ENCODE results near the gene C10orf71.

The C10orf71 gene

DNA sequence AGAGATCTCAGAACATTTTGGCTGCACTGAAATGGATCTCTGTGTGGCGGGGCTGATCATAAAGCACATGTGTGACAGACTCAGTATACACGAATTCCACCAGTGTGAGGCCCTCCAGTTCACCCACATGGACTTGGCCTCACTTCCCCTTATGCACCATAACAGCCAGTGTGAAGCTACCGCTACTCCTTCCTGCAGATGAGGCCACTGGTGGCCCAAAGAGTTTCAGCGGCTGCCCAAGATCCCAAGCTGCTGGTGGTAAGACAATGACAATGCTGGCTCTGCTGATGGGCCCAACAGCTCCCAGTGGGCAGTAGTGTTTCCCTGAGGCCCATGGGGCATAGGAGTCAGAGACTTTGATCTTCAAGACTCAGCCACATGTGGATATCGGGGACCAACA is 21.0 kb upstream of the C10orf71 start:
- H3K4me3 ChIP-seq (ENCODE audit: control insufficient read depth, low read depth, low read length): no peak overlapping the region
- no peak for DNase-seq (ENCODE audit: low read depth)

DNA sequence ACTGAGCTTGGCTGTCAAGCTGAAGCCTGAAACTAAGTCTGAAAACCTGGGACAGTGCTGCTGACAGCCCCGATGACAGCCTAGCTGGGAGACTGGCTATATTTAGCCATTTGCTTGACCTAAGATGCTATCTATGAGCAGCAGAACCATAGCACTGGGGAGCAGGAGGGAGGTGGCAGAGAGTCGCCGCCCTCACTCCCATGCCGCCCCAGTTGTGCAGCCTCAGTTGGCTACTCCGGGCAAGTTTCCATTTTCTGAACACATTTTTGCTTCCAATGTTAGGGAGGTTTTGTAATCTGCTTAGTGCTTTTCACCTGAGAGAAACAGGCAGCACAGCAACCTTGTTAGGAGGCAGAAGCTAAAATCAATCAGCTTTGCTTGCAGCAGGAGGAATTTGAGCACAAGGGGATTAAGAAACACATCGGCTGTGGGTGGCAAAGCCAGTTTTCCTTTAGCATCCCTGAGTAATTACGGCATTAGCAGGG is 20.4 kb upstream of the C10orf71 start:
- no peak for DNase-seq (ENCODE audit: low read depth)
- H3K4me3 ChIP-seq (ENCODE audit: control insufficient read depth, low read depth, low read length): no peak overlapping the region
- TF ChIP-seq, protein P1, sequence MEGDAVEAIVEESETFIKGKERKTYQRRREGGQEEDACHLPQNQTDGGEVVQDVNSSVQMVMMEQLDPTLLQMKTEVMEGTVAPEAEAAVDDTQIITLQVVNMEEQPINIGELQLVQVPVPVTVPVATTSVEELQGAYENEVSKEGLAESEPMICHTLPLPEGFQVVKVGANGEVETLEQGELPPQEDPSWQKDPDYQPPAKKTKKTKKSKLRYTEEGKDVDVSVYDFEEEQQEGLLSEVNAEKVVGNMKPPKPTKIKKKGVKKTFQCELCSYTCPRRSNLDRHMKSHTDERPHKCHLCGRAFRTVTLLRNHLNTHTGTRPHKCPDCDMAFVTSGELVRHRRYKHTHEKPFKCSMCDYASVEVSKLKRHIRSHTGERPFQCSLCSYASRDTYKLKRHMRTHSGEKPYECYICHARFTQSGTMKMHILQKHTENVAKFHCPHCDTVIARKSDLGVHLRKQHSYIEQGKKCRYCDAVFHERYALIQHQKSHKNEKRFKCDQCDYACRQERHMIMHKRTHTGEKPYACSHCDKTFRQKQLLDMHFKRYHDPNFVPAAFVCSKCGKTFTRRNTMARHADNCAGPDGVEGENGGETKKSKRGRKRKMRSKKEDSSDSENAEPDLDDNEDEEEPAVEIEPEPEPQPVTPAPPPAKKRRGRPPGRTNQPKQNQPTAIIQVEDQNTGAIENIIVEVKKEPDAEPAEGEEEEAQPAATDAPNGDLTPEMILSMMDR (conservative IDR thresholded peaks at IDR 0.05; ENCODE audit: control insufficient read depth, insufficient read depth, low read depth, low read length): no peak

More for the DNA sequence above, 21.0 kb upstream of the C10orf71 start:
- TF ChIP-seq, protein P1 (conservative IDR thresholded peaks at IDR 0.05; ENCODE audit: control insufficient read depth, insufficient read depth, low read depth, low read length): no peak

DNA sequence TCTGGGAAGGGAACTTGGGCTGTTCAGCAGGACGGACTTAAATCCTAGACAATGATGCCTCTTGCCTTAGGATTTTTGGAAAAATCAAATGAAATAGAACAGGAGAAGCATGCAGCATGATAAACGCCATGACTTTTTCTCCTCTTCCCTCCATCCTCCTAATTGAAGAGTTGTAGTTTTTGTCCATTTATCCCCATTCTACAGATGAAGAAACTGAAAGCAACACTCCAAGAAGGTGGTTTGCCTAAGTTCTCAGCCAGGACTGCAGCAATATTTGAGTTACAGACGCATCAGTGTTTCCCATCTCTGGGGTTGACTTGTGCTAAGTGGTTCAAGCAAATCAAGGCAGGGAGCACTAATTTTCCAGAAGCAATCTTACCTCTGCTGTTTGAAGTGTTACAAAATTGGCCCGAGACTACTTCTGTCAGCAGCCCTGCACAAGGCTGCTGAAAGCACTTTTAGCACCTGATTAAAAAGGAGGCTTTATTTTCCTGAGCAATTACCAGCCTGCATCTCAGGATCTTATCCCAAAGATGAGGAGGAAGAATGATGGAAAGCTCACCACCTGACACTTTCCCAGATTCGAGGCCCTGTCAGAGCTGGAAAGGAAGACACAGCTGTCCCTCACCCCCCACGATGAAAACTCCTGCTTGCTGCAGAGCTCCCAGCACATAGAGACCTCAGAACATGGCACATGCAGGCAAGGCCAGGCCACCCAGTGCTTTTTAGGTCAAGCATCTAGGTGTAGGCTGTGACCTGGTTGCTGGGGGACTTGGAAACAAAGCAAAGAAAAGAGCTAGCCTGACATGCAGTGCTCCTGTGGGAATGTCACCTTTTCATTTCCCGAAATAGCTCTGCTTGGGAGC is 19.7 kb upstream of the C10orf71 start:
- H3K4me3 ChIP-seq (ENCODE audit: control insufficient read depth, low read depth, low read length): no peak overlapping the region
- TF ChIP-seq, protein P1 (conservative IDR thresholded peaks at IDR 0.05; ENCODE audit: control insufficient read depth, insufficient read depth, low read depth, low read length): no peak
- DNase-seq (ENCODE audit: low read depth): no peak

DNA sequence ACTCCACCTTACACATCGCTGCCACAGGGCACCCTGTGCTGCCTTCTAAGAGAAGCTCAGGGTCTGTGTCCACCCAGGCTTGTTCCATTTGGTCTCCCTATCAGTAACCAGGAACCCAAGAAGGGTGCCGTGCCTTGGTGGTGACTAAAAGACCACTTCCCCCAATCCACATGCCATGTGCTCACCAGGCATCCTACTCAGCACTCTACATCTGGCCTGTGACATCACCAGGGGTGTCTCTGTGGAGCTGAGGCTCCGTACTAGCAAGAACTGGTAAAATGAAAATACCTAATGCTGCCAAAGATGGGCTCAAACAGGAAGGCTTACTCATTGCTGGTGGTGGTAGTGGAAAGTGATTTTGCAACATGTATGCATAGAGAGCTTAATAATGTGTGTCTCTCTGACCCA is 19.0 kb upstream of the C10orf71 start:
- TF ChIP-seq, protein P1 (conservative IDR thresholded peaks at IDR 0.05; ENCODE audit: control insufficient read depth, insufficient read depth, low read depth, low read length): no peak
- peak; percentile 83 for DNase-seq (ENCODE audit: low read depth)
- H3K4me3 ChIP-seq (ENCODE audit: control insufficient read depth, low read depth, low read length): no peak overlapping the region

DNA sequence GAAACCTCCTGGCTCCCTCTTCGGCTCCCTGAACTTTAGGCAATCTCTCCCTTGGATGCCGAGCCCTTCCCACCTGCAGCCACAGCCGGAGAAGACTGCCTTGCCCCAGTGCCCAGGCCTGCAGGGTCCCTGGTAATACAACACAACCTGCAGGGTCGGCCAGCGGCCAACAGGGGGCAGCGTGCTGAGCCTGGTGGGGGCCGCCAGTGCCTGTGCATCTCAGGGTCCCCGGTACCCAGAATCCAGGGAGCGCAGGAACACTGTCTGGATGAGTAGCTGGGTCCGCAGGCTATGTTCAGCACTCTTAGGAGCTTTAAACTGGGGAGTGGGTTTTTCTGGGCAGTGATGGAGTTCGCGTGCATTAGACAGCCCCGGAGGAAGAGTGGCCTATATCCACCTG is 17.5 kb upstream of the C10orf71 start:
- TF ChIP-seq, protein P1 (conservative IDR thresholded peaks at IDR 0.05; ENCODE audit: control insufficient read depth, insufficient read depth, low read depth, low read length): no peak
- no peak overlapping the region for H3K4me3 ChIP-seq (ENCODE audit: control insufficient read depth, low read depth, low read length)
- no peak for DNase-seq (ENCODE audit: low read depth)

DNA sequence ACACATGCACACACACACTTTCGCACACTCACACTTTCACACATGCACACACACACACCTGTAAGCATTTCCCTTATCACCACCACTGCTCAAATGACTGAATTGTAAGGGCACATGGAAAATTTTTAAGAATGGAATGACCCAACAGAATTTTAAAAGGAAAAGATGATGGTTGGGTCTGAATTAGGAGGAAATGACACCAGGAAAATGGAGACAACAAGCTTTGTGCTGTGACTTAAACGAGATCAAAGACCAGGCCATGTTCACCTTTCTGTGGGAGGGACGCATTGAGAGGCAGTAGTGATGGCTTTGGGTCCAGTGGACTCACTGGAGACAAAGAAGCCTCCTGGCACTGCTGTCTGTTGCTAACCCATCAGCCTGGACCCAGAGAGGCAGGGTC is 16.7 kb upstream of the C10orf71 start:
- H3K4me3 ChIP-seq (ENCODE audit: control insufficient read depth, low read depth, low read length): no peak overlapping the region
- no peak for DNase-seq (ENCODE audit: low read depth)
- TF ChIP-seq, protein P1 (conservative IDR thresholded peaks at IDR 0.05; ENCODE audit: control insufficient read depth, insufficient read depth, low read depth, low read length): no peak

All from fibroblast of mammary gland (primary cell).